ENCODE measurements around the gene DCXR.

DNA sequence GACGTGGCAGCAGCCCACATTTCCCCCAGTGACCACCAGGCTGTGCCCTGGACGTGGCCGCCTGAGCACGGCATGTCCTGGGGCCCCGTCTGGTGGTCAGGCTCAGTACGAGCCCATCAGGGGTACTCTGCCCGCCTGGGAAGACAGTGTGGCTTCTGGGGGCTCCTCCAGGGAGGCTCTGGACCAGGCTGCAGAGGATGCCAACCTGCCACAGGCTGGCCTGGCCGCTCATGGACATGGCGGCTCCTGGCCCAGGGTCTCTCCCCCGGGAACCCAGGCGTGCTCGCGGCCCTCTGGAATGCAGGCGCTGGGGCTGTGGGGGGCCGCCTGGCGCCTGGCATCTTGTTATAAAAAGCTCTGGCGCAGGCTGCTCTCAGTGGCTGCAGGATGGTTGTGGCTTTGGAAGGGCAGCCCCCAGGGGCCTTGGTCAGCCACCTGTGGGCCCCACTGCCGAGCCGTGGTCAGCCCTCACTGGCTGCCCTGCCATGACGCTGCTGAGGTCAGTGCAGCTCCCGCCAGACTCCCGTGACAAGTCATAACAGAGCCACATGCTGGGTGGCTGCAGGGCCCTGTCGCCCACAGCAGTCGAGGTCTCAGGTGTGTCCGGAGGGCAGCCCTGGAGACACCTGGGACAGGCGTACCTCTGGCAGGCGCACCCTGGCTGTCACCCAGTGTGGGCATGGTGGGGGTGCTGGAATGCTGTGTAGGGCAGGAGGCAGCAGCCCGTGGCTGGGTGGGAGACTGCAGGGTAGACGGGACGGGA, 29.8 kb downstream of the DCXR start:
- TF ChIP-seq, protein P1, sequence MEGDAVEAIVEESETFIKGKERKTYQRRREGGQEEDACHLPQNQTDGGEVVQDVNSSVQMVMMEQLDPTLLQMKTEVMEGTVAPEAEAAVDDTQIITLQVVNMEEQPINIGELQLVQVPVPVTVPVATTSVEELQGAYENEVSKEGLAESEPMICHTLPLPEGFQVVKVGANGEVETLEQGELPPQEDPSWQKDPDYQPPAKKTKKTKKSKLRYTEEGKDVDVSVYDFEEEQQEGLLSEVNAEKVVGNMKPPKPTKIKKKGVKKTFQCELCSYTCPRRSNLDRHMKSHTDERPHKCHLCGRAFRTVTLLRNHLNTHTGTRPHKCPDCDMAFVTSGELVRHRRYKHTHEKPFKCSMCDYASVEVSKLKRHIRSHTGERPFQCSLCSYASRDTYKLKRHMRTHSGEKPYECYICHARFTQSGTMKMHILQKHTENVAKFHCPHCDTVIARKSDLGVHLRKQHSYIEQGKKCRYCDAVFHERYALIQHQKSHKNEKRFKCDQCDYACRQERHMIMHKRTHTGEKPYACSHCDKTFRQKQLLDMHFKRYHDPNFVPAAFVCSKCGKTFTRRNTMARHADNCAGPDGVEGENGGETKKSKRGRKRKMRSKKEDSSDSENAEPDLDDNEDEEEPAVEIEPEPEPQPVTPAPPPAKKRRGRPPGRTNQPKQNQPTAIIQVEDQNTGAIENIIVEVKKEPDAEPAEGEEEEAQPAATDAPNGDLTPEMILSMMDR (IDR thresholded peaks at IDR 0.05): peak; percentile 15
- no peak for TF ChIP-seq EZH2 (IDR thresholded peaks at IDR 0.05)

Measured in neural progenitor cell (in vitro differentiated cells).